Measurements from ENCODE around the gene SAP30BP. TPM values are rescaled to one million over a fixed set of nuclear protein-coding genes. Genes with fewer than 3 reads are reported as not detected.

The SAP30BP gene
- total RNA-seq, 1 donor from 2014 or later, result 107 TPM

DNA sequence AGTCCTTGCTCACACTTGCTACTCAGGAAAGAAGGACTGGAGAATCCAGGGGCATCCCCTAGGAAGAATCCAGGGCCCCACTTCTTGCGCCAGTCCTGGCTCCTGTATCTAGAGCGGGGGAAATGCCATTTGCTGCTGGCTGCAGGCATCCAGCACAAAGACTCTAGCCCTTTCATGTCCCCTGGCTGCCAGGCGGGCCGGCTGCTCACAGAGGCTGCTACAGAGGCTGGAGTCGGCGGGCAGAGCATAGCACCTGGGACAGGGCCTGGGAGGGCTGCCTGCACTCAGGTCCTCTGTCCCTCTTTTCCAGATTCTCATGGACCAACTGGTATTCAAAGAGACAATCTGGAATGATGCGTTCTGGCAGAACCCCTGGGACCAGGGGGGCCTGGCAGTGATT lies 20.1 kb upstream of the SAP30BP start:
- no peak overlapping the region for H3K4me3 ChIP-seq (ENCODE audit: low read depth, low read length)
- no peak for DNase-seq (ENCODE audit: low read depth)
- TF ChIP-seq, protein P1, sequence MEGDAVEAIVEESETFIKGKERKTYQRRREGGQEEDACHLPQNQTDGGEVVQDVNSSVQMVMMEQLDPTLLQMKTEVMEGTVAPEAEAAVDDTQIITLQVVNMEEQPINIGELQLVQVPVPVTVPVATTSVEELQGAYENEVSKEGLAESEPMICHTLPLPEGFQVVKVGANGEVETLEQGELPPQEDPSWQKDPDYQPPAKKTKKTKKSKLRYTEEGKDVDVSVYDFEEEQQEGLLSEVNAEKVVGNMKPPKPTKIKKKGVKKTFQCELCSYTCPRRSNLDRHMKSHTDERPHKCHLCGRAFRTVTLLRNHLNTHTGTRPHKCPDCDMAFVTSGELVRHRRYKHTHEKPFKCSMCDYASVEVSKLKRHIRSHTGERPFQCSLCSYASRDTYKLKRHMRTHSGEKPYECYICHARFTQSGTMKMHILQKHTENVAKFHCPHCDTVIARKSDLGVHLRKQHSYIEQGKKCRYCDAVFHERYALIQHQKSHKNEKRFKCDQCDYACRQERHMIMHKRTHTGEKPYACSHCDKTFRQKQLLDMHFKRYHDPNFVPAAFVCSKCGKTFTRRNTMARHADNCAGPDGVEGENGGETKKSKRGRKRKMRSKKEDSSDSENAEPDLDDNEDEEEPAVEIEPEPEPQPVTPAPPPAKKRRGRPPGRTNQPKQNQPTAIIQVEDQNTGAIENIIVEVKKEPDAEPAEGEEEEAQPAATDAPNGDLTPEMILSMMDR (conservative IDR thresholded peaks at IDR 0.05; ENCODE audit: low read depth, low read length), result no peak

DNA sequence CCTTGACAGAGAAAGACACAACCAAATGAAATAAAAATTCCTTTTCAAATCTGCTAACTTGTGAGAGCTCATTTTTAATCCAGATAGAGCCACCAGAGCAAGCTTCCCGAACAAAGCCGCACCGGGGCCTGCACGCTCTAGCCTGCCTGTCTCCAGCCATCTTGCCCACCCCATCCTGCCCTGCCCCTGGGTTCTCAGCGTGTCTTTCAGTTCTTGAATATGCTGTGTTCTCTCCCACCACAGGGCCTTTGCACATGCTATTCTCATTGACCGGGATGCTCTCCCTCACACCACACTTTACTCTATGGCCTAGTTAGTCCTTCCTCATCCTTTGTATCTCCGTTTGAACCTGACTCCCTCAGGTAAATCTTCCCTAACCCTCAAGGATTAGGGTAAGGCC lies 19.2 kb upstream of the SAP30BP start:
- TF ChIP-seq, protein P1 (conservative IDR thresholded peaks at IDR 0.05; ENCODE audit: low read depth, low read length), result no peak
- H3K4me3 ChIP-seq (ENCODE audit: low read depth, low read length), result no peak overlapping the region
- DNase-seq (ENCODE audit: low read depth), result no peak

DNA sequence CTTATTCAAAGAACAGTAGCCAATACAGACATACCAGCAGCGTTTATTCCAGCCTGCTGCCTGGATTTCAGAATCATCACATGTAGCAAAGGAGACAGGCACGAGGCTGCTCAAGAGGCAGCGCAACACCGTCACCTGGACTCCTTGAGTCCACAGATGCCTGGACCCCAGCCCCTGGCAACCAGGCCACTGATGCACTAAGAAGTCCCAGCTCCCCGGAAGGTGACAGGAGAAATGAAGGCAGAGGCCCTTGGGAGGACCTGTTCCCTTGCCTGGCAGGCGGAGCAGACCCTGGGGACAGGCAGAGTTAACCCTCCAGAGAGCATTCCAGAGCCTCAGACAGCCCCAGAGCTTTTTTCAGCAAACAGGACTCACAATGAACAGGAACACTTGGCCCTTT lies 17.5 kb upstream of the SAP30BP start:
- no peak overlapping the region for H3K4me3 ChIP-seq (ENCODE audit: low read depth, low read length)
- TF ChIP-seq, protein P1 (conservative IDR thresholded peaks at IDR 0.05; ENCODE audit: low read depth, low read length), result no peak
- DNase-seq (ENCODE audit: low read depth), result no peak

DNA sequence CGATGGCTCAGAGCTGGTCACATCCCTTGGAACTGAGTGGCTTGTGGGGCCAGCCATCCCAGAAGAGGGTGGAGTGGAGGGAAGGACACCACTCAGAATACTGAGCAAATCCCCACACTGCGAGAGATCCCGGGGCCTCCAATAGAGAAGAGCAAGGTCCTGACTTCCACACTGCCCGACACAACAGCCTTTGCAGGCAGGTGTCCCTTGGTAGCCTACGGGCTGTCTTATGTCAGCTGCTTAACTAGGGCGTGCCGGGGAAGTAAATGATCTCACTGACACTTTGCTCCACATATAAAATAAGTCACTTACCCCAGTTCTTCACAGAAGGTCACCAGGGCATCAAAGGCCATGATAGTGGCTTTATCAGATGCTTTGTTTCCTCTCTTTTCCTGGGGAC lies 16.3 kb upstream of the SAP30BP start:
- TF ChIP-seq, protein P1 (conservative IDR thresholded peaks at IDR 0.05; ENCODE audit: low read depth, low read length), result no peak
- no peak for DNase-seq (ENCODE audit: low read depth)
- H3K4me3 ChIP-seq (ENCODE audit: low read depth, low read length), result no peak overlapping the region

DNA sequence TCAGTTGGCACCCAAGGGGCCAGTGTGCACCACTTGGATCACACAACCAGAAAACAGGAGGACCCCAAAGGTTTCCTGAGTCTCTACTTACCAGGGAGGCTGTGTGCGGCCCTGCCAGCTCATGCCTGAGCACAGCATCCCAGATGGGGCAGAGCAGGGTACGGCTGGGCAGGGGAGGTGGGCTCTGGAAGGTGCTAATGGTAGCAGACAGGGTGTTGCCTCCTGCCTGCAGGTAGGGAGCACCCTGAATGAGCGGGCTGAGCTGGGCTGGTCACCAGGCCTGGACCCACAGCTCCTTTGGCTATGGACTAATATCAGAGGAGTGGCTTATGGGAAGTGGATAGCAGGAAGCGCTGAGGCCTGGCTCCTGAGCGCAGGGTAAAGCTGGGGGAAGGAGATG lies 14.8 kb upstream of the SAP30BP start:
- no peak overlapping the region for H3K4me3 ChIP-seq (ENCODE audit: low read depth, low read length)
- TF ChIP-seq, protein P1 (conservative IDR thresholded peaks at IDR 0.05; ENCODE audit: low read depth, low read length), result no peak
- no peak for DNase-seq (ENCODE audit: low read depth)

DNA sequence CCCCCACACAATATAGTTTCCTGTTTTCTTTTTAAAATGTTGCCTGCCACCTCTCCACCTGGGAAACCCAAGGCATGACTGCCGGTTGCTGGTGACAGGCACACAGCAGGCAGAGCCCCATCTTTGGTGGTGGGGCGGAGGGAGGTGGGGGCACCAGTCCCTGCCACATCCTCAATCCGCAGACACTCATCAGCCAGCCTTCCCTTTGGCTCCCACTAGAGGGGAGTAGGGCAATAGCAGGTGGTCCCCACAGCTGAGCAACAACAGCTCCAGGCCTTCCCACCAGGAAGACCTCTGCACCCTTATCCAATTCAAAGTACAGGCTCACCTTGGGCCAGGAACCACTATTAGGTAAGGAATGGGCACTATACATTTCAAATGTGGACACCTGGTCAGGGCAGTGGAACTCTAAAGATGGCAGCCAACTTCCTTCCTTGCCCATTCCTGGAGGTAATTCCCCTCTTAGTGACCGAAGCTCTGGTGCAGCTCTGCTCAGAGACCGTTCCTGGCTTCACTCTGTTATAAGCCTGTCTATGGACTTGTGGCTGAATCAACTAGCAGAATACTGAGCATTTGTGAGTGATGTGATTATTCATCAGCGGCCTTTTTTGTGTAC lies 14.1 kb upstream of the SAP30BP start:
- no peak overlapping the region for H3K4me3 ChIP-seq (ENCODE audit: low read depth, low read length)
- TF ChIP-seq, protein P1 (conservative IDR thresholded peaks at IDR 0.05; ENCODE audit: low read depth, low read length), result peak; percentile 84
- DNase-seq (ENCODE audit: low read depth), result no peak

DNA sequence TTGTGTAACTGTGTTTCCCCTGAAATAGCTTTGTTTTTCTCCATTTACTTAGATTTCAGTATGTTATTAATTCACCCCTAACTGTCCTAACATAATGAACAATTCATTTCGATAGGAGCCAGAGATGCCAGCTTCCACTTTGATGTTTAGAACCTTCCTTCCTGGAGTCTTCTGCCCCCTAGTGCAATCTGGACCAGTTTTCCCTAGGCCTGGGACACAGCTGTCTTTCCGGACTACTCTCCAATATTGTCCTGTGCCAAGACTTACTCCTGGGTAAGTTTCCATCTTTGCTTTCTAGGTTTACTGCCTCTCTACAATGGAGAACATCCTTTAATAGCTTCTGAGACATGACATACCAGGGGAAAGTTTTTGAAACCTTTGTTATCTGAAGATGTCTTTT lies 13.0 kb upstream of the SAP30BP start:
- TF ChIP-seq, protein P1 (conservative IDR thresholded peaks at IDR 0.05; ENCODE audit: low read depth, low read length), result peak; percentile 47
- DNase-seq (ENCODE audit: low read depth), result no peak
- no peak overlapping the region for H3K4me3 ChIP-seq (ENCODE audit: low read depth, low read length)

All from epithelial cell of proximal tubule (primary cell).